Measurements from ENCODE around the gene EZH2. TPM values are rescaled to one million over a fixed set of nuclear protein-coding genes. Genes with fewer than 3 reads are reported as not detected.

EZH2 gene
- total RNA-seq, 1 donor from 2014 or later: 28.9 TPM

DNA sequence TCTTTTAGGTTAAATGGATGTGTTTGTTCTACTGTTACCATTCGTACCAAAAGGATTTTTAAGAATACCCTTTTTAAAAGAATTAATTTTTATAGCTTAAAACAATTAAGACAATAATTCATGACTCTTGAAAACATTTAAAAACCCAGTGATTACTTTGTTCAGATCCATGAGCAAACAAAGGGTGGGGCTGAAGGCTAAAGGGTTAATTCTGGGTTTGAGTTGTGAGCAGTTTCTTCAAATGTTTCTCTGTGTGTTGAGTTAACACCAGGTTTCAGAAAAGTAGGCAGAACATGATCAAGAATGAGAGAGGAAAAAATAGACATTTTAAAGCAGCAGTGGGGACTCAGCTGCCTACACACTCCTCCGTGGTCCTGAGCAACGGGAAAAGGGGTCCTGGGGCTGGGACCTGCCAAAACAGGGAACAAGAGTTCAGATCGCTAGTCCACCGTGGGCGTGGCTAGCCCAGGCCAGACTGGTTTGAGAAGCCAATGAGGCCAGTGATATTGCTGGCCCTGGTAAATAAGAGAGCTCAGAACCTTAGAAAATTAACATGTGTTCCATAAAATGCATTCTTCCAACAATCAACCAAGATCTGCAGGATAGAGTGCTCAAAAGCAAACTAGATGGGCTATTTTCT is 14.9 kb upstream of the EZH2 start:
- no peak for DNase-seq

DNA sequence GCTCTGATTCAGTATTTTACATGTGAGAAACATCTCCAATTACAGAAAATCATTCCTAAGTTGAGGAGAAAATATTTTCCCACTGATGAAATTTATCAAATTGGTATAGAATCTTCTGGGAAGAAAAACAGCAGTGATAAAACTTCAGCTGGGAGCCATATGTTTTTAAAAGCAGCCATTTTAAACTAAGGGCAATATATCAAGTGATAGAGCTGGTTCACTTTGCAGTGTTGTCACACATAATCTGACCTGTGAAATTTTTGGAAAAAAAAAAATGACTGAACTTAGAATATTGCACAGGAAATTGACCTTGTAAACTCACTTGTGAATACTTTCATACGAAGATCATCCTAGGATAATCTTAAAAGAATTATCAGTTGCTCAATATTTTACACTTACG is 10.5 kb upstream of the EZH2 start:
- no peak for DNase-seq

DNA sequence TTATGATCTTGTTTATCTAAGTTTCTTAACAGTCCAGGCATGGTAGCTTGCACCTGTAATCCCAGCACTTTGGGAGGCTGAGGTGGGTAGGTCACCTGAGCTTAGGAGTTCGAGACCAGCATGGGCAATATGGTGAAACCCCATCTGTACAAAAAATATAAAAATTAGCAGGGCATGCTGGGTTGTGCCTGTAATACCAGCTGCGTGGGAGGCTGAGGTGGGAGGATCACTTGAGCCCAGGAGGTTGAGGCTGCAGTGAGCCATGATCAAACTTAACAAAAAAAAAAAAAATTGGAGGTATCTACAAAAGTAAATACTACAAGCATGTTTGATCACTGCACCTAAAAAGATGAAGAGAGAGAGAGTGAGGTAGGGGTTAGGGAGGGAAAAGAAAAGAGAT is 9.0 kb upstream of the EZH2 start:
- no peak for DNase-seq

DNA sequence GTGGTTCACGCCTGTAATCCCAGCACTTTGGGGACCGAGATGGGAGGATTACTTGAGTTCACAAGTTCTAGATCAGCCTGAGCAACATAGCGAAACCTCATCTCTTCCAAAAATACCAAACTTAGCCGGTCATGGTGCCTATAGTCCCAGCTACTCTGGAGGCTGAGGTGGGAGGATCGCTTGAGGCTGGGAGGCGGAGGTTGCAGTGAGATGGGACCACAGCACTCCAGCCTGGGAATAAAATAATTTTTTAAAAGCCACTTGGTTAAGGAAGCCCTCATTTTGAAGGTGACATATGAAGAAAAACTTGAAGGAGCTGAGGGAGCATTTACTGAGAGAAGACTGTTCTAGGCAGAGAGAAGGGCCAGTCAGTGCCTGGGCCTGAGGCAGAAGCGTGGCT is 4.2 kb upstream of the EZH2 start:
- DNase-seq: no peak

DNA sequence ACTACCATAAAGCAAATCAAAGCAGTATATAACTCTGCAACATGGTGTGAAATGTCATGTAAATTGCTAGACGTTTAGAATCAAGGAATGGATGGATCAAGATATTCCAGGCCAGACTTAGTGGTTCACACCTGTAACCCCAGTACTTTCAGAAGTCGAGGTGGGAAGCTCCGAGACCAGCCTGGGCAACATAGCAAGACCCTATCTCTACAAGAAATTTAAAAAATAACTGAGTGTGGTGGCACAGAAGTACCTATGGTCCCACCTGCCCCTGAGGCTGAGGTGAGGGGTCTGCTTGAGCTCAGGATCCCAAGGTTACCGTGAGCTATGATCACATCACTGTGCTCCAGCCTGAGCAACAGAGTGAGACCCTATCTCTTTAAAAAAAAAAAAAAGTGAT is 2.8 kb upstream of the EZH2 start:
- no peak for DNase-seq

DNA sequence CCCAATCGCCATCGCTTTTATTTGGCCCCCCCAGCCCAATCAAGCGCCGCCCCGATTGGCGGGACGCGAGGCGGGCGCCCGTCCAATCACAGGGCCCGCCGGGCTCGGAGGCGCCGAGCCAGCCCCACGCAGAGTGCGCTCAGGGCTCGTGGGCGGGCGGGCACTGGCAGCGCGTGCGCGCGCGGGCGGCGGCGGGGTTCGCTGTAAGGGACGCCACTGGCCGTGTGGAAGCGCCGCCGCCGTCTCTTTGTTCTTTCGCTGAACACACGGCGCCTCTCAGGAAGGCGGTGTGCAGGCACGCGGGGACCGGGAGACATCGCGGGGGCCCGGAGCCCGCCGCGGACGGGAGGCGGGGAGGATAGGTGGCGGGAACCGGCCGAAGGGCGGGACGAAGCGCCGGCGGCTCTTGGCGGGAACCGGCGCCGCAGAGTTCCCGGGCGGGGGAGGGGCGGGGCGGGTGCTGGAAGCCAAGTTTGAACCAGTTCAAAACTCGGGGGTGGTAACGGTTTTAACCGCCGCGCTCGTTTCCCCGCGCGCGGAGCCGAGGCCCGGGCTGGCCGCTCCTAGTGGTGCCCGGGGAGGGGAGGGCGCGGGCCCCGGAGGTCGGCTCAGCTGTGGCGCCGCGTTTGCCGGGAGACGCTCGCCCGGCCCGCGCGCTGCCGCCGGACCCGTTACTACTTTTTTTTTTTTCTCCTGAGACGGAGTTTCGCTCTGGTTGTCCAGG is 370 bp upstream of the EZH2 start:
- peak; percentile 88 for DNase-seq

DNA sequence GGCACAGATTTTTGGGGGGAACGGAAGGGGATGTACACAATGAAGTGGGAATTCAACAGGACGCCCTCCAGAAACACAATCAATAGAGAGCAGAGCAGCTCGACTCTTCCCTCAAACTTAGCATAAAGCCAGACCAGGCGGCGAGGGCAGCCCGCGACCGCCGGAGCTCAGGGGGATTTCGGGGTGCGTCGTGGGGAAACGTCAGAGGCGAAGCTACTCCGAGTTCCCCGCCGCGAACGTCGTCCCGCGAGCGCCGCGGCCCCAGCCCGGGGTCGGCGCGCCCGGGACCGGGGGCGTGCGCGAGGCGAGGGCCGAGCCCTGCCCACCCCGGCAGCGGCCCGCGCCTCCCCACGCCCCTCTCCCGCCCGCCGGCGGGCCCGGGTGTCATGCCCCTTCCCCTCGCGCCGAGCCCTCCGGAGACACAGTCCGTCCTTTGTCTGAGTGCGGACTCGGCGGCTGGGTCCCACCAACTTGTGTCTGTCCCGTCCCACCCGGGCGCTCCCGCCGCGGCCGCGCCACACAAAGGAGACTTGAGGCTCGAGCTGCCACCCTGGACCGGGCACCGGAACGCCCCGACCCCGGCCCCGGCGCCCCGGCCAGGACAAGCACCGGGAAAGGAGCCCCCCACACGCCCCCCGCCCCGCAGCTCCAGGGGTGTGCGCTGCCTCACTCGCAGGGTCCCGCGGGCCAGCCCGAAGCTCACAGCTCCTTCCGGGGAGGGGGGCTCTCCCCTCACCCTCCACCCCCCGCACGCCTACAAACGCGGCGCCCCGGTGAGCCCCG is 634 bp downstream of the EZH2 start:
- DNase-seq: no peak

DNA sequence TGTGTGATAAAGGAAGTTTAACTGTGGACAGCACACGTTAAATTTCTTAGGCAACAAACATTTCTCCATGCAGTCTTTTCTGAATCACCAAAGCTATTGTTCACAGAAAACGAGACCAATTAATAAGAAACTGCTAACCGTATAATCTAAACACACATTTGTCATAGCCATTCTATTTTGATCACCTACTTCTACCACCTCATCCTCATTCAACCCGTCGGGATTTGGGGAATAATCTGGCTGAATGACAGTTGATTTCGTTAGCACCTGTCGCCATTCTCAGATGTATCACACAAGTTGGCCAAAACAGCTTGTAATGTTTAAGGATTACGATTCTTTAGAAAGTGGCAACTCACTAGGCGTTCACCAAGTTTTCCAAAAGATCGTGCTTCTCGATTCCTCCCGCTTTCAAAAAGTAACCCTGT is 1.2 kb downstream of the EZH2 start:
- no peak for DNase-seq

DNA sequence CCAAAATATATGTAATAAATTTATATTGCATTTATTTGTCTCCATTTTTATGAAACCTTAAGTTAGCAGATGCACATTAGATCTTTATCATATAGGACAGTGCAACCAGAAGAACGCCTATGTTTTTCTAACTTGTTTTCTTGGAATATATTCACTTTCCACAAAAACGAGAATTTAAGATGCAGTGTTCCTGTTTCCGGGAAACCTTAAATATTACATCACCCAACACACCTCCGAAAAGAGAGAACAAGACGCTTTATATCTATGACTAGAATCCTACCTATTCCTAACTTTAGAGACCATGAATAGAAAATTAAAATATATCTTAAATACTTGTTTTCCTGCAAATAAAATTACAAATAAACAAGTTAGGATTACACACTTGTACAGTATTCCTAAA is 1.9 kb downstream of the EZH2 start:
- no peak for DNase-seq

DNA sequence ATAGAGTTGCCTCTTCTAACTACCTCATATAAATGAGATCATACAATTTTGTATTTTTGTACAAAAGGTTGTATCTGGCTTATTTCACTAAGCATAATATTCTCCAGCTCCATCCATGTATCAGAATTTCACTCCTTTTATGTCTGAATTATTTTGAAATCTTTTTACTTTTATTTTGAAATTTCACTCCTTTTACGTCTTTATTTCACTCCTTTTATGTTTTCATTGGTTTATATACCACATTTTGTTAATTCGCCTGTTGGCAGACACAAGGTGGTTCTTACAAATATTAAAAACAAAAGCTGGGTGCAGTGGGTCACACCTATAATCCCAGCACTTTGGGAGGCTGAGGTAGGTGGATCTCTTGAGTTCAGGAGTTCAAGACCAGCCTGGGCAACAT is 5.8 kb downstream of the EZH2 start:
- no peak for DNase-seq

DNA sequence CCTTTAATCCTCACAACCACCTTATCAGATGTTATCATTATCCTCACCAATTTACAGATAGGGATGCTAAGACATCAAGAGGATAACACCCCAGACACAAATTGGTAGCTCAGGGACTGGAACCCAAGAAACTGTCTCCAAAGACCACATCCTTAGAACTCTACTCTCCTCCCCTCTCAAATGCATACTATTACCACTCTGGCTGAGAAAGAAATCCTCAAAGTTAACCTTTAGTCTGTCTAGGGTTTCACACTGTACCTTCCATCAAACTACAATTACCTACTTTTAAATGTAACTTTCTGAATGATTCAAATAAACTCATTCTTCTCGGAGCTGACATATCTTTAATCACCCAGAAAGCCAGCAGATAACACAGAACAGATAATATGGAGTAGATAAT is 6.6 kb downstream of the EZH2 start:
- no peak for DNase-seq

DNA sequence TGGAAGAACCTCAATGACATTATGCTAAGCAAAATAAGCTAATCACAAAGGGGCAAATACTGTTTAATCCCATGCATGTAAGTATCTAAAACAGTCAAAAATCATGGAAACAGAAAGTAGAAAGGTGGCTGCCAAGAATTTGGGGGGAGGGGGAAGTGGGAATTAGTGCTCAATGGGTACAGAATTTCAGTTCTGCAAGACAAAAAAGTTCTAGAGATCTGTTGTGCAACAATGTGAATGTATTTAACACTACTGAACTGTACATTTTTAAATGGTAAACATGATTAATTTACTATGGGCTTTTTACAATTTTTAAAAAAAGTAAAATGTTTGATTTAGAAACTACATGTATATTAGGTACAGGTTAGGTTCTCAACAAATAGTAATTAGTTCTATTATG is 11.9 kb downstream of the EZH2 start:
- no peak for DNase-seq

DNA sequence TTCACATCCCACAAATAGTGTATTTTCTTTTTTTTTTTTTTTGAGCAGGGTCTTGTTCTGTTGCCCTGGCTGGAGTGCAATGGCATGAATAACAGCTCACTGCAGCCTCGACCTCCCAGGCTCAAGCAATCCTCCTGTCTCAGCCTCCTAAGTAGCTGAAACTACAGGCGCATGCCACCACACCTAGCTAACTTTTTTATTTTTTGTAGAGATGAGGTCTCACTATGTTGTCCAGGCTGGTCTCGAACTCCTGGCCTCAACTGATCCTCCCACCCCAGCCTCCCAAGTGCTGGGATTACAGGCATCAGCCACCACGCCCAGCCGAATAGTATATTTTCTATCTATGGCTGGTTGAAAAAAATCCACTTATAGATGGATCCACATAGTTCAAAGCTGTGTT is 12.5 kb downstream of the EZH2 start:
- no peak for DNase-seq

DNA sequence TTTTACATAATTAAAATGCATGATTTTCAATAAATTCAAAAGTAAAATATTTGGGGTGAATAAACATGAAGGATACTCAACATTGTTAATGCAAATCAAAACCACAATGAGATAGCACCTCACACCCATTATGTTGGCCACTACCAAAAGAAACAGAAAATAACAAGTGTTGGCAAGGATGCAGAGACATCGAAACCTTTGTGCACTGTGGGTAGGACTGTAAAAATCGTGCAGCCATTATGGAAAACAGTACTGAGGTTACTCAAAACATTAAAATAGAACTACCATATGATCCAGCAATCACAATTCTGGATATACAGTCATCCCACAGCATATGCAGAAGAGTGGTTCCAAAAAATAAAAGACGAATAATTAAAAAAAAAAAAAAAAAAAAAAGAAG is 13.1 kb downstream of the EZH2 start:
- no peak for DNase-seq

DNA sequence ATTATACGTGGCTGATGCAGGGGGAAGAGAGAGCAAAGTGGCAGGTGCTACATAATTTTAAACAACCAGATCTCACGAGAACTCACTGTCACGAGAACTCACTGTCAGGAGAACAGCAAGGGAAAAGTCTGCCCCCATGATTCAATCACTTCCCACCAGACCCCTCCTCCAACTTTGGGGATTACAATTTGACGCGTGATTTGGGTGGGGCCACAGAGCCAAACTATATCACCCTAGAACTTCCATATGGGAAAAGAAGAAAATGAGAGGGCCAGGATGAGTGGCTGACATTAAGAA is 15.8 kb downstream of the EZH2 start:
- DNase-seq: no peak

DNA sequence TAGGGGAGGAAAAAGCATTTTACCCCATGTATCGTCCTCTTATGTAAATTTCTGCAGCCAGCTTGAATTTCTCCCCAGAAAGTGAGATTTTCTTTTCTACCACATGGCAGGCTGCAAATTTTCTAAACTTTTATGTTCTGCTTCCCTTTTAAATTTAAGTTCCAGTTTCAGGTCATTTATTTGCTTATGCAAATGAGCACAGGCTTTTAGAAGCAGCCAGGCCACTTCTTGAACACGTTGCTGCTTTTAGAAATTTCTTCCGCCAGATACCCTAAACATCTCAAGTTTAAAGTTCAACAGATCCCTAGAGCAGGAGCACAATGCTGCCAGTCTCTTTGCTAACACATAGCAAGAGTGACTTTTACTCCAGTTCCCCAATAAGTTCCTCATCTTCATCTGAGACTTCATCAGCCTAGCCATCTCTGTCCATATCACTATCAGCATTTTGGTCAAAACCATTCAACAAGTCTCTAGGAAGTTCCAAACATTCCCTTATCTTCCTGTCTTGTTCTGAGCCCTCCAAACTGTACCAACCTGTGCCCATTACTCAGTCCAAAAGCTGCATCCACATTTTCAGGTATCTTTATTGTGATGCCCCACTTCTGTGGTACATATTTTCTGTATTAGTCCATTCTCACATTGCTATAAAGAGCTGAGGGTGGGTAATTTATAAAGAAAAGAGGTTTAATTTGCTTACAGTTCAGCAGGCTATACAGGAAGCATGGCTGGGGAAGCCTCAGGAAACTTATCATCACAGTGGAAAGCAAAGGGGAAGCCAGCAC is 16.3 kb downstream of the EZH2 start:
- DNase-seq: no peak

DNA sequence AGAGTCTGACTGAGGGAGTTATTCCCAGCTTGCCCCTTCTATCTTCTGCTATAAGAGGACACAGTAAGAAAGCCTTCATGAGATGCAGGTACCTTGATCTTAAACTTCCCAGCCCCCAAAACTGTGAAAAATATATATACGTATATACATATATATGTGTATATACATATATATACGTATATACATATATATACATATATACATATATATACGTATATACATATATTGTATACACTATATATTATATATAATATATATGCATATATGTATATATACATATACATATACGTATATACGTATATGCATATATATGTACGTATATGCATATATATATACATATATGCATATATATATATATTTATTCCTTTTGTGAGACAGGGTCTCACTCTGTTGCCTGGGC is 17.7 kb downstream of the EZH2 start:
- no peak for DNase-seq

DNA sequence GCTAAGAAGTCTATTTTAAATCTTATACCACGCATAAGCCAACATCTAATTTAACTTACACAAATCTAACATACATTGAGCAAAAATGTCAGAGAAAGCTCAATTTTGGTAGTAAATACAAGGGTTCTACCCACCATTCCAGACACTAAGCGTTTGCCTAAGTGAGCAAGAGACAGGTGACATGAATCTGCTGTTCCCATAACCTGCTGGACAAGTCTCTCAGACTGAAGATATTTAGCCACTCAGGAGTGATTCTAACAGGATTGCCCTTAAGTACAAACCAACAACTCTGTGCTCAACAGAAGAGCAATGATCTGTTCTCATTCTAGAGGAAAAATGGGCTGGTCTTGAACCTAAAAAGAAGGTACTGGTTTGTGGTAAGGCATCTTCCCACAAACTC is 18.8 kb downstream of the EZH2 start:
- no peak for DNase-seq

DNA sequence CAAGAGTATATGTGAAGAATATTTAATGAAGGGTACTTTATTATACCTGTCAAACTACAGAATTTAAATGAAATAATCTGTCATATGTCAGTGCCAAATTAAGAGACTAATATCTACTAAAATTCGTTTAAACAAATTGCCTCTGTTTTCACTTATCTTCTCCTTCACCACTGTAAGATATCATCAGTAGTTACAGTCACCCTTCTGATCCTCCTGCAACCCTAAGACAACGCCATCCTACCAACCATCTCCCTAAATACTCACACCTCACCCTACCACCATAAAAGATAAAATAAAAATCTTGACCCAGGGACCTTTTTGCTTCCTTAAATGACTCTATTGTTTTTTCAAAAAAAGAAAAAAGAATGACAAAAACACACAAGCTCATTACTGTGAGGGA is 20.8 kb downstream of the EZH2 start:
- no peak for DNase-seq

DNA sequence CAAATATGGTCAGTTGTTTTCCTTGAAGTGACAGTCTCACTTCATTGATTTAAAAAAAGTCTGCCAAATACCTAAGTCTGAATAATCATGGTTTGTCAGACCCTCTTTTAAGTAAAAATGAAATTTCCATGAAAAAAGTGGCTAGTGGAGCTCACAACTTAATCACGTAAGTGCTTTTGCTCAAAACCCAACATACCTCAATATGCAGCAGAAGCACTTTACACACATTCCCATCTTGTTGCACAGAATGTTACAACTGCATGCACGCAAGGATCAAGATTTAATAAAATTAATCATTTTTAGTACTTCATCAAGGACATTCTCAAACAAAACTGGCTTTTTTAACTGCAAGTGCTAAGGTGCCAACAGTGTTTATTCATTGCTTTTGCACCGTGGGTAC is 21.6 kb downstream of the EZH2 start:
- DNase-seq: no peak

DNA sequence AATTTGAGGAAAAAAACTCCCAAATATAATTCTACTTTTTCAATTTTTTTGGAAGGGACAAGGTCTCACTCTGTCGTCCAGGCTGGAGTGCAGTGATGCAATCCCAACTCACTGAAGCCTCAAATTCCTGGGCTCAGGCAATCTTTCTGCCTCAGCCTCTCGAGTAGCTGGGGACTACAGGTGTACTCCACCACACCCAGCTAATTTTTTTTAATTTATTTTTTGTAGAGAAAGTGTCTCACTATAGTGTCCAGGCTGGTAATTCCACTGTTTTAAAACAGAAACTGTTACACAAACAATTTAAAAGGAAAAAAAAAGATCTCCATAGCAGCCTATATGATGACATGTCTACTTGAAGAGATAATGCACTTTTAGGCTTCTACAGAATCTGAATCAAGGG is 25.6 kb downstream of the EZH2 start:
- no peak for DNase-seq

DNA sequence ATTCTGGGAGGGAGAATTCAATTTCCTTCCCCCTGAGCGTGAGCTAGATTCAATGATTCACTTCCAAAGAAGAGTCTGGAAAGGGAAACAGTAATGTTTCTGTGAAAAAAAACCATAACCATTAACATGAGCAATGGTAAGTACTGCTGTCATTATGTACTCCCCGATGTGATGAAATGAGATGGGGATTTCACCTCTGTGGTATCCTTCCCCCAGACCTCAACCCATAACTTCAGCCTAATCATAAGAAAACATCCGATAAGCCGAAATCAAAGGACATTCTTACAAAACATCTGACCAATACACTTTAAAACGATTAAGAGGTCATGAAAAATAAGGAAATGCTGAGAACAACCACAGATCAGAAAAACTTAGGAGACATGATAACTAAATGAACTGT is 27.2 kb downstream of the EZH2 start:
- no peak for DNase-seq

DNA sequence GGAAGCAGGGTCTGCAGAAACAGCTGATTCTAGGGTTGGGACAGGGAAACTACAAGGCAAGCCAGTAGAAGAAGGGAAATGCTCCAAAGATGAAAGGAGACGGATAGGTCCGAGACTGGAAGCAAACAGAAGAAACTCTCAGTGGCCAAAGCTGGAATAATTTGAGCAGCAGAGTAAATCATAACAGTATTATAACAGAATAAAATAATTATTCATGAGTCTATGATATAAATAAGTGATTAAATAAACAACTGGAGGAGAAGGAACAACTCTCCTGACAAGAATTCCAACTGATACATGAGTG is 27.6 kb downstream of the EZH2 start:
- DNase-seq: no peak

Data from occipital lobe (tissue), 2 donors.